Mesendoderm (in vitro differentiated cells): ENCODE measurements around the gene PCTP.
A peak's percentile ranks its signal among the peaks of the same experiment; 100 is the strongest.

Experiments used
- DNase-seq: peaks from one replicate; pipeline ENCODE4 v3.0.0; 2013
- H2AK5ac ChIP-seq: 2 replicates; pipeline ENCODE4 v1.6.1; 2013; ENCODE audit warnings: low read length, inconsistent platforms
- H2BK120ac ChIP-seq: 2 replicates; pipeline ENCODE4 v1.6.1; 2013; ENCODE audit warnings: low read depth, mild to moderate bottlenecking, low read length, moderate library complexity, mixed read lengths
- H2BK15ac ChIP-seq: replicated peaks from 2 replicates; pipeline ENCODE4 v1.6.1; 2013; ENCODE audit warnings: low read depth, mild to moderate bottlenecking, moderate library complexity
- H2BK5ac ChIP-seq: 2 replicates; pipeline ENCODE4 v1.6.1; 2013; ENCODE audit warnings: low read length, inconsistent platforms
- H3K18ac ChIP-seq: 2 replicates; pipeline ENCODE4 v1.6.1; 2013; ENCODE audit warnings: mild to moderate bottlenecking, low read length, mixed read lengths
- H3K23ac ChIP-seq: one replicate; pipeline ENCODE4 v1.6.1; 2013; ENCODE audit warnings: low read length
- H3K27ac ChIP-seq: 2 replicates; pipeline ENCODE4 v1.5.1; 2013; ENCODE audit warnings: low read depth, mild to moderate bottlenecking, inconsistent platforms, low read length, moderate library complexity
- H3K27me3 ChIP-seq: 2 replicates; pipeline ENCODE4 v1.6.1; 2013; ENCODE audit warnings: low read length, control low read depth, mild to moderate bottlenecking, inconsistent platforms; ENCODE audit not compliant: insufficient read depth, poor library complexity
- H3K36me3 ChIP-seq: 2 replicates; pipeline ENCODE4 v1.6.1; 2013; ENCODE audit warnings: low read length, inconsistent platforms; ENCODE audit not compliant: control insufficient read depth, insufficient read depth
- H3K4ac ChIP-seq: one replicate; pipeline ENCODE4 v1.6.1; 2013; ENCODE audit warnings: low read depth, mild to moderate bottlenecking, low read length, moderate library complexity
- H3K4me1 ChIP-seq: 2 replicates; pipeline ENCODE4 v1.6.1; 2013; ENCODE audit warnings: low read depth, low read length, inconsistent platforms; ENCODE audit not compliant: control insufficient read depth
- H3K4me2 ChIP-seq: 2 replicates; pipeline ENCODE4 v1.6.1; 2013; ENCODE audit warnings: low read length
- H3K4me3 ChIP-seq: 2 replicates; pipeline ENCODE4 v1.5.1; 2013; ENCODE audit warnings: mild to moderate bottlenecking, low read length
- H3K56ac ChIP-seq: one replicate; pipeline ENCODE4 v1.6.1; 2013; ENCODE audit warnings: low read length
- H3K79me1 ChIP-seq: 2 replicates; pipeline ENCODE4 v1.6.1; 2013; ENCODE audit warnings: low read length, inconsistent platforms
- H3K79me2 ChIP-seq: 2 replicates; pipeline ENCODE4 v1.6.1; 2013; ENCODE audit warnings: mild to moderate bottlenecking, low read length; ENCODE audit not compliant: control insufficient read depth, insufficient read depth
- H3K9ac ChIP-seq: 2 replicates; pipeline ENCODE4 v1.6.1; 2013; ENCODE audit warnings: low read length, inconsistent platforms
- H4K5ac ChIP-seq: one replicate; pipeline ENCODE4 v1.6.1; 2013; ENCODE audit warnings: low read length
- H4K8ac ChIP-seq: one replicate; pipeline ENCODE4 v1.6.1; 2013; ENCODE audit warnings: low read depth, mild to moderate bottlenecking, control low read depth, low read length, moderate library complexity
- WGBS: extraction: QIAGEN DNeasy Blood & Tissue Kit; methylation state at CpG from one replicate; pipeline ENCODE4 v1.1.7; 2013; ENCODE audit warnings: low lambda C conversion rate, missing lambda C conversion rate; ENCODE audit not compliant: insufficient coverage; ENCODE audit errors: extremely low coverage; 5-methylcytosine and 5-hydroxymethylcytosine counted together

The PCTP gene

GRCh38 chr17:55717432-55717831 lies 33.4 kb upstream of the PCTP start:
- peaks cover under 1% of the 10 kb centered on the region for H3K4me1 ChIP-seq
- H3K4ac ChIP-seq: no peak overlapping the region
- H3K79me1 ChIP-seq: no peaks in the 10 kb centered on the region
- no peak overlapping the region for H3K4me2 ChIP-seq
- H3K36me3 ChIP-seq: no peaks in the 10 kb centered on the region
- H3K27me3 ChIP-seq: no peaks in the 10 kb centered on the region
- DNase-seq: no peak
- no peak overlapping the region for H3K9ac ChIP-seq
- H3K4me3 ChIP-seq: no peak overlapping the region
- H4K8ac ChIP-seq: no peak overlapping the region
- H3K79me2 ChIP-seq: no peaks in the 10 kb centered on the region
- H3K27ac ChIP-seq: no peak overlapping the region
- H2BK15ac ChIP-seq: no peak overlapping the region
- no peak overlapping the region for H3K56ac ChIP-seq
- WGBS: no CpG with 5 or more reads among the region's 4 CpGs
- no peak overlapping the region for H2BK120ac ChIP-seq
- H2AK5ac ChIP-seq: no peak overlapping the region
- H4K5ac ChIP-seq: no peak overlapping the region
- no peak overlapping the region for H2BK5ac ChIP-seq
- no peak overlapping the region for H3K23ac ChIP-seq
- H3K18ac ChIP-seq: no peak overlapping the region

- Histone ChIP-seq H2BK15ac (no peak overlapping the region), H2AK5ac (no peak overlapping the region), H3K4me1 (peaks cover 3% of the 10 kb centered on the region), H3K79me2 (no peaks in the 10 kb centered on the region), H3K27me3 (no peaks in the 10 kb centered on the region), H4K5ac (no peak overlapping the region), H3K4me2 (no peak overlapping the region), H3K4ac (no peak overlapping the region), H3K79me1 (no peaks in the 10 kb centered on the region), H3K9ac (no peak overlapping the region), H3K27ac (no peak overlapping the region), H2BK5ac (no peak overlapping the region), H3K4me3 (no peak overlapping the region), H3K18ac (no peak overlapping the region), H3K23ac (no peak overlapping the region), H4K8ac (no peak overlapping the region), H2BK120ac (no peak overlapping the region), H3K56ac (no peak overlapping the region), H3K36me3 (no peaks in the 10 kb centered on the region)
- DNase-seq: peak; percentile 84
- WGBS: no CpG with 5 or more reads among the region's 11 CpGs
Observed at GRCh38 chr17:55717898-55718735, 32.7 kb upstream of the PCTP start.

- H2BK5ac ChIP-seq: no peak overlapping the region
- no peak overlapping the region for H4K8ac ChIP-seq
- H3K4me3 ChIP-seq: no peak overlapping the region
- no peak overlapping the region for H3K4ac ChIP-seq
- no peaks in the 10 kb centered on the region for H3K79me2 ChIP-seq
- no peak overlapping the region for H3K4me2 ChIP-seq
- H2BK15ac ChIP-seq: no peak overlapping the region
- no peak overlapping the region for H3K27ac ChIP-seq
- no peak overlapping the region for H3K9ac ChIP-seq
- H3K18ac ChIP-seq: no peak overlapping the region
- WGBS: no CpG with 5 or more reads among the region's 6 CpGs
- H2BK120ac ChIP-seq: no peak overlapping the region
- no peak for DNase-seq
- H3K23ac ChIP-seq: no peak overlapping the region
- H3K4me1 ChIP-seq: peaks cover 3% of the 10 kb centered on the region
- H4K5ac ChIP-seq: no peak overlapping the region
- no peaks in the 10 kb centered on the region for H3K27me3 ChIP-seq
- H3K79me1 ChIP-seq: no peaks in the 10 kb centered on the region
- H2AK5ac ChIP-seq: no peak overlapping the region
- no peaks in the 10 kb centered on the region for H3K36me3 ChIP-seq
- H3K56ac ChIP-seq: no peak overlapping the region
Observed at GRCh38 chr17:55720919-55721836, 29.7 kb upstream of the PCTP start.

- Histone ChIP-seq H3K4me1 (peaks cover 3% of the 10 kb centered on the region), H3K4ac (no peak overlapping the region), H3K23ac (no peak overlapping the region), H4K8ac (no peak overlapping the region), H3K4me2 (peak overlapping the region; percentile 36), H3K4me3 (no peak overlapping the region), H3K9ac (no peak overlapping the region), H2BK5ac (no peak overlapping the region), H2BK120ac (no peak overlapping the region), H3K56ac (peak overlapping the region; percentile 57), H3K27me3 (no peaks in the 10 kb centered on the region), H3K36me3 (no peaks in the 10 kb centered on the region), H2BK15ac (no peak overlapping the region), H4K5ac (peak overlapping the region; percentile 12), H3K79me2 (no peaks in the 10 kb centered on the region), H3K79me1 (no peaks in the 10 kb centered on the region), H3K27ac (no peak overlapping the region), H3K18ac (peak overlapping the region; percentile 95), H2AK5ac (no peak overlapping the region)
- WGBS: no CpG with 5 or more reads among the region's 5 CpGs
- DNase-seq: no peak
Observed at GRCh38 chr17:55722016-55722736, 28.7 kb upstream of the PCTP start.

GRCh38 chr17:55722742-55723487 lies 27.9 kb upstream of the PCTP start, which contains the start of gene TMEM100:
TMEM100 (minus strand) TSS chr17:55722864; CDS start chr17:55721070, 1,794 bp downstream.
- WGBS: no CpG with 5 or more reads among the region's 12 CpGs
- Histone ChIP-seq H3K18ac (peak within 1 kb of the TSS; percentile 95), H3K4me1 (peaks cover 3% of the 10 kb centered on the region), H2BK15ac (peak within 1 kb of the TSS; percentile 85), H4K8ac (no peak within 1 kb of the TSS), H3K56ac (peak within 1 kb of the TSS; percentile 57), H3K79me2 (no peaks in the 10 kb centered on the region), H3K4ac (no peak within 1 kb of the TSS), H3K9ac (peak within 1 kb of the TSS; percentile 32), H3K4me2 (peak within 1 kb of the TSS; percentile 36), H3K23ac (no peak within 1 kb of the TSS), H3K4me3 (no peak within 1 kb of the TSS), H3K27me3 (no peaks in the 10 kb centered on the region), H2BK5ac (no peak within 1 kb of the TSS), H2AK5ac (no peak within 1 kb of the TSS), H4K5ac (peak within 1 kb of the TSS; percentile 12), H3K27ac (no peak within 1 kb of the TSS), H3K79me1 (no peaks in the 10 kb centered on the region), H3K36me3 (no peaks in the 10 kb centered on the region), H2BK120ac (no peak within 1 kb of the TSS)
- peak; percentile 77 for DNase-seq
